NCI-H748 (cell line): Measurements from ENCODE around the gene OTC.
A peak's percentile ranks its signal among the peaks of the same experiment; 100 is the strongest.

Experiments used
- DNase-seq: peaks from one replicate; lab custom pipeline; 2025; ENCODE audit not compliant: unreplicated experiment; lab: John Stamatoyannopoulos, UW

The OTC gene

GRCh38 chrX:38352362-38352761 lies at the start of gene OTC:
TSS of gene OTC (plus strand) at chrX:38352604. CDS start at chrX:38352697, 93 bp downstream.
- DNase-seq, result no peak

DNA sequence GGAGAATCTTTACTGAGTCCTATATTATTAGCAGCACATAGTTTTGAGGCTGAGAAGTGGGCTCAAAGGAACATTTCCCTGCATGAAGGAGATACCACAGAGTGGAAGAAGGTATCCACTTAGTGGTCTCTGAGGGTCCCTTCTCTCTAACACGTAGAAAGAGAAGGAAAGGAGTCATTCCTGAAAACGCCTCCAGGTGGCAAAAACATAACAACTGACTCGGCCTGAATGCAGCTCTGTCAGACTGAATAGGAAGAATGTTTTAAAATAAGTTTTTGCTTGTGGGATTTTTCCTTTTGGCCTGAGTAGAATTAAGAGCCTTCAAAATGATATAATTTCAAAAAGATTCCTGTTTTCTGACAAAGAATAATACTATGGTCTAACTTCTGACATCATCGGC lies 48.4 kb upstream of the OTC start:
- no peak for DNase-seq

GRCh38 chrX:38305971-38306370 lies 46.4 kb upstream of the OTC start:
- no peak for DNase-seq

GRCh38 chrX:38311743-38312142 lies 40.7 kb upstream of the OTC start:
- no peak for DNase-seq

DNA sequence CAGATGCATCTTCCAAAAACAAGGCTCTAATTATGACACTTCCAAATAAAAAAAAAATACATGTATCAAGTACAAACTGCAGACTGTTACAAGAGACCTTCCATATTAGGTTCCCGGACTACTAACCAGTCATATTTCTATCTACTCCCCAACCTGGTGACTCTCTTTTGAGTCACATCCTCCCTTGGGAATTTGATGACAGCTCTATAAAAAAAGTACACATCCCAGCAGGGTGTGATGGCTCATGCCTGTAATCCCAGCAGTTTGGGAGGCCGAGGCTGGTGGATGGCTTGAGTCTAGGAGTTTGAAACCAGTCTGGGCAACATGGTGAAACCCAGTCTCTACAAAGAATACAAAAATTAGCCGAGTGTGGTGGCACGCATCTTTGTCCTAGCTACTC lies 40.0 kb upstream of the OTC start:
- no peak for DNase-seq

DNA sequence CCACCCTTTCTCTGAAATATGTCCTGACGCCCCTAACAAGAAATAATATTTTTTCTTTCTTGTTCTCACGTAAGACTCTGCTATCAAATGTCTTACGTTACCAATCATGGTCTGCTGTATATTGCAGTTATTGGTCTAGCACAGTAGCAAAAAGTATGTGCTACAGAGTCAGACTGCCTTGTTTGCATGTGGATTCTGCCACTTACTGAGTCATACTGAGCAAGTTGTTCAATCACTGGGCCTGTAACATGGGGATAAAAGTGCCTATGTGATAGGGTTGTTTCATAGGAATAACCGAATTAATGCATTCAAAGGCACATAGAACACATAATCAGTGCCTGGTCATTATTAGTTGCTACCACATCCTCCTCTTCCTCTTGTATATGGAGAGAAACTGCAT lies 39.2 kb upstream of the OTC start:
- no peak for DNase-seq

DNA sequence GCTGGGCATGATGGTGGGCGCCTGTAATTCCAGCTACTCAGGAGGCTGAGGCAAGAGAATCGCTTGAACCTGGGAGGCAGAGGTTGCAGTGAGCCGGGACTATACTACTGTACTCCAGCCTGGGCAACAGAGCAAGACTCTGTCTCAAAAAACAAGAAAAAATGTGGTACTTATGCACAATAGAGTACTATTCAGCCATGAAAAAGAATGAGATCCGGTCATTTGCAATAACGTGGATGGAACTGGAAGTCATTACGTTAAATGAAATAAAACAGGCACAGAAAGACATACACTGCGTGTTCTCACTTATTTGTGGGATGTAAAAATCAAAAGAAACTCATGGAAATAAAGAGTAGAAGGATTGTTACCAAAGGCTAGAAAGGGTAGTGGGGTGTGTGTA lies 37.2 kb upstream of the OTC start:
- DNase-seq, result no peak

DNA sequence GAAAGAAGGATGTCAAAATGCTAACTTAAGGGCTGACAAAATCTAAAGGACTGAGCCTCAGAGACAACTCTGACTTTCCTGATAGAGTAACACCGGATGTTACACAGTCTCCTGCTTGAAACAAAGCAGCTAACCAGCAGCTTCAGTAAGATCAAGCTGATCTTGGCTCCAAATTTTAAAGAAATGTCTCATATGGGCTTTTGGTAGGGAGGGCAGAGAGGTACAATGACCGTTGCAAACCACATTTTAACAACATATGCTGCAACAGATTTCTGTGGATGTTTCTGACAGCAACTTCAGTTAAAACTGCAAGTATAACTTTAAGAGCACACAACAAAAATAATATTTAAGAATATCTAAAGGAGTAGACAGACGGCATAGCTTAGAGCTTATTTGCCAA lies 34.2 kb upstream of the OTC start:
- DNase-seq, result no peak

GRCh38 chrX:38318606-38319005 lies 33.8 kb upstream of the OTC start:
- DNase-seq, result no peak

GRCh38 chrX:38320819-38321218 lies 31.6 kb upstream of the OTC start:
- no peak for DNase-seq

- DNase-seq, result no peak
These were observed 26.3 kb upstream of the OTC start for GRCh38 chrX:38326086-38326485.

- peak; percentile 94 for DNase-seq
These were observed 25.2 kb upstream of the OTC start, which contains the start of gene RPGR for GRCh38 chrX:38327007-38327774. TSS of gene RPGR (minus strand) at chrX:38327509. CDS start at chrX:38327367, 142 bp downstream.

GRCh38 chrX:38327775-38328081 lies 24.7 kb upstream of the OTC start:
- DNase-seq, result no peak

DNA sequence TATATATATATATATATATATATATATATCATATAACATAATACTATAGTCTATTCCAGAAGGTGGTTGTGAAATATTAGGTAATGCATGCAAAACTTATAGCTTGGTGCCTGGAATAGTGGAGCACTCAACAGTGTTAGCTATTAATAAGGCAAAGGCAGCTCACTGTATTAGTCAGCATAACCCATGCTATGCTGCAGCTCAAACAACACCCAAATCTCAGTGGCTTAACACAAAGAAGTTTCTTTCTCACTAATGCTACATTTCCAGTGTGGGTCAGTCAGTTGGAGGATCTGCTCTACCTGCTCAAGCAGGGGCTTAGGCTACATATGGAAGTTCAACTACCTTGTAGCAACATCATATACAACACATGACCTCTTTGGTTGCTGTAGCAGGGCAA lies 19.9 kb upstream of the OTC start:
- no peak for DNase-seq

- peak; percentile 22 for DNase-seq
These were observed 17.0 kb upstream of the OTC start for GRCh38 chrX:38335382-38335781.

DNA sequence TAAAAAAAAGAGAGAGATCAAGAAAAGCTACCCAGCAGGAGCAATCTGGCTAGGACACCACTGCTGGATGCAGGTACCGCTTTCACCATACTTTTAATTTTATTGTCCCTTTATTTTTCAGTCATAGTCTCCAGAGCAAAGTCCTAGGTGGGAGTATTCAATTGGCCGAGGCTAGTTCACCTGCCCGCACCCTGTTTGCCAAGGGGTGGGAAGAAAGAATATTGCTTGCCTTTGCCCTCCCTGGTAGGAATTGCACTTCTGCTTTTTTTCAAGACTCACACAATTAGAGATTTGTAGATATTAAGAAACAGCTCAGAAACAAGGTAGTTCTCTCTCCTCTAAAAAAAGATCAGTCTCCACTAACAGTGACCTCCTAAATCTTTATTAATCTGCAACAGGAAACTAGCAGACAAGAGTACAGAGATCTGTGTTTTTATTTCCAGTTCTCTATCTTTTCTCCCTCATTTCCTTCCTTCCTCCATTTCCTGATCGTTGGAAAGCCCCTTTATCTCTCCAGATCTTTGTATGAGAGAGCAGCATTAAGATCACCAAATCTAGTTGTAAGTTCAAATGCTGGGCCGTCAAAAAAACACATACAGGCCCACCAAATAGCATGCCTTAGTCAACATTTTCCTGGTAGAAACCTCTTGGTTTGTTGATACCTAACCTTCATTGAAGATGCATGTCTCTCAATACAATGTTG lies 15.7 kb upstream of the OTC start:
- DNase-seq, result no peak

DNA sequence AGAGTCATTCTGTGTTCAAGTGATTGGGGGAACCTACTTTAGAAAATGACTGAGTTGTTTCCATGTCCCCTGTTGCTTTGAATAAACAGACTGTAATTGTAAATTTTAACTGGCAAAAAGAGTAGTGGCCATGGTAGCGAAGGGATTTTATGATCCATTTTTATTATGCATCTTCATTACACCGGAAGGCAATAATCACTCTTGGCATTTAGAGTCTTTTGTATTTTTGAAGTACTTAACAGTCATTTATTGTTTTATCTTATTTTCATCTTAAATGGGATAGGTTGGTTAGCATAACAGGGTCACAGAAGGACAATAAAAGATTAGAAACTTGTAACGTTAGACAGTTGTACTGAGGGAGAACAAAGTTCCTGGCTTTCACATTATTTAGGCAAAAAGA lies 11.0 kb upstream of the OTC start:
- peak; percentile 54 for DNase-seq

DNA sequence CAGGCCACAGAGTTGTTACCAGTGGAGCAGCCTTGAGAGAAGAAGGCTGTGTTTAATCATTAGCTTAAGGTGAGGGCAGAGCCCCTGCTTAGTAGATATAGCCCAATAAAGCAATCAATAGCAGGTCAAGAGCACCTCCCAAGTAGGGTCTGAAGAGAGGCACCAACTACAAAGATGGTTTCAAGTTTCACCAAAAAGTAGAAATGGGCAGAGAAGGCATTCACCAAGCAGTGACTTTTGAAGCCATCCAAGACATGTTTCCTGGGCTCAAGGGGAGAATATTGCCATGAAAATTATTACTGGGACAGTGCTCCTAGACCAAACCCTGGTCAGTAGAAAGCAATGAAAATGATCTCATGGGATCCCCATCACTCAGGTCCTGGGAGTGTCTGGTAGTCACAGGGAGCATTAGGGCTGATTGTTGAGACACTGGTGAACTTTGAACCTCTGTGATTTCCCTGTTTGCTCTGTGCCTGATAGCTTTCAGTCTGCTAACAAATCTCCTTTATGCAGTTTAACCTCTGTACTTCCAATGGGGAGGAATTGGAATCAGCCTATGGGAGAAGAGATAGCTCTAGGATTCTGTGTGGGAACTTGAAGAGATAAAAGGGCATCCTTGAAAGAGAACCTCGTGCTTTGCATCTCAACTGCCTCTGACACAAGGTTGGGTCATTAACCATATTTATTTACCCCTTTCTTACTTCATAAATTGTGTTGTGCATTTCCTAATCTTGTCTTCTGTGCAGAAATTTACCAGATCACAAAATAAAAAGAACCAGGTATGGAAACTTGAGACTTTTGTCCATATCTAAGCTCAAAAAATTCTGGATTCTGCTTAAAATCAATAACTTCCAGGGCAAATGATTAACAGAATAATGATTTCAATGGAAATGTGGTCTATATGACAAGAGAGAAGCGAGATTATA lies 9.3 kb upstream of the OTC start:
- no peak for DNase-seq

- peak; percentile 7 for DNase-seq
These were observed 6.3 kb upstream of the OTC start for GRCh38 chrX:38346150-38346549.

DNA sequence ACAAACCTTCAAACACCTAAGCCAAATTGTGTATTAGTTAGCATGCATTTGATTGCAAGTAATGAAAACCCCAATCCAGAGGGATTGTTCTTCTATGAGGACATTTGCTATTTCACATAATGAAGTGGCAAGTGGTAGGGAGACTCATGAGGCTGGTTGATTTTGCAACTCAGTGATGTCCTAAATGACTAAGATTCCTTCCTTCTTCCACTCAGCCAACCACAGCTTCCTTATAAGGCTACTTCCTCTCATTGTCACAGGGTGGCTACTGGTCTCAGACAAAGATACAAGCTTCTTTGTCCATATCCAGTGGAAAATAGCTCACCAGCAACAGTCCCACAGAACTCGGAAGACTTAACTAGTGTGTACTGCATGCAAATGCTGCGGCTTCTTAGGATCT lies 5.3 kb upstream of the OTC start:
- no peak for DNase-seq

DNA sequence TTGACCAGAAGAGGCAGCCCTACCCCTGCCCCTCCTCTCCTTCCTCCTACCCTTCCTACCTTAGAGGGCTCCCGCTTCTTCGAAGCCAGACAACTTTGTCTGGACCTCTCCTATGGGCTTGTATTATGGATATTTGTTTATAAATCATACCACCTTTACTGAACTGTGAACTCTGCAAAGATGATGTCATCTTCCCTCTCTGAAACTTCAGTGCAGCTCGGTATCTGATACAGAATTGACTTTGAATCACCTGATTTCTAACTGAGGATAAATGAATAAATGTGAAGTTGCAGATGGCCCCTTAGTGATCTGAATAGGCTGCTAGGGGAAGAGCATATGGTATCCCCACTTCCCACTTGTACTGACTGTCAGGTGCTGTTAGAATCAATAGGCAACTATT lies 1.1 kb upstream of the OTC start:
- DNase-seq, result no peak

DNA sequence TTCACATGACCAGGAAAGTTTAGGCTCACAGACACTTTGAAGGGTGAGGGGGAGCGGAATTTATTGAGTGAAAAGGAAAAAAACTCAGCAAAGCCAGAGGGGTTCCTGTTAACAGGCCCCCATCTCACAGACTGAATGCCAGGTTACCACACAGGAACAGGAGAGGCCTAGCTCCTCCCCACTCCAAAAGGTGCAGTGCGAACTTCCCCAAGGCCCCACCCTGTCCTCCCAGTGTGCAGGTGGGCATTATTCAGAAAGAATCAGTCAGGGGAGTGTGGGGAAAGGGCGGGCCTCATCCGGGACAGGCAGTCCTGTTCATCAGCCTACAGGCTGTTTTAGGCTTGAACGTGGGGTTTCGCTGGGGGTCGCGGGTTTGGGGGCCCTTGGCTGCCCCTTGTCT lies 4.0 kb downstream of the OTC start:
- DNase-seq, result no peak
